ENCODE measurements around the gene PLCB4.

- TF ChIP-seq CTCF (conservative IDR thresholded peaks at IDR 0.05; ENCODE audit: low read length) (no peak), EZH2phosphoT487 (IDR thresholded peaks at IDR 0.05; ENCODE audit: borderline replicate concordance, low read depth, low read length) (no peak)
Measured at GRCh38 chr20:9143926-9144325, 75.0 kb downstream of the PLCB4 start.

All from OCI-LY7 (cell line).